GM19328 (cell line): ENCODE measurements around the gene GATB.
A peak's percentile ranks its signal among the peaks of the same experiment; 100 is the strongest.

Experiments
- ATAC-seq: cut with Tn5 transposase; IDR thresholded peaks from one replicate; pipeline ENCODE4 v1.9.1; 2021; ENCODE audit warnings: mild to moderate bottlenecking, moderate library complexity; ENCODE audit not compliant: unreplicated experiment

GATB gene

GRCh38 chr4:151760712-151761661 lies at the start of gene GATB:
Gene GATB (minus strand): TSS chr4:151761007. CDS start chr4:151760982, 25 bp downstream.
- ATAC-seq = peak; percentile 99

- ATAC-seq = no peak
Measured at GRCh38 chr4:151810476-151810875, 49.7 kb upstream of the GATB start.

DNA sequence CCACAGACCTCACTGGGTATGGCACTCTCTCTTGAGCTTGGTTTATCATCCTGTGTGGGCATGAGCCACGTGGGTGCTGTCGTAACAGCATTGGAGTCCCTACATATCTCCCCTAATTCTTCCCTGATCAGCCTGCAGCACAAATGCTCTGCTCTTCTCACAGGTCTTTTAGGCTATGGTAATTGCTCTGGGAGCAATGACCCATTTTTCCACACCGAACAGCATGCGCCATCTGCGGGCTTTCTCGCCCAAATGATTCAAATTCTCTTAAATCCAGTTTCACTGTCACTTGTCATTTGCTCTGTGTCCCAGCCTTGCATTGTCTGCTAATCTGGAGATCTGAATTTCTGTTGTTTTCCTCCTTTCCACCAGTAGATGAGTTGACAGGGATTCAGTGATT lies 48.9 kb upstream of the GATB start:
- no peak for ATAC-seq

GRCh38 chr4:151808542-151808941 lies 47.7 kb upstream of the GATB start:
- ATAC-seq = no peak

DNA sequence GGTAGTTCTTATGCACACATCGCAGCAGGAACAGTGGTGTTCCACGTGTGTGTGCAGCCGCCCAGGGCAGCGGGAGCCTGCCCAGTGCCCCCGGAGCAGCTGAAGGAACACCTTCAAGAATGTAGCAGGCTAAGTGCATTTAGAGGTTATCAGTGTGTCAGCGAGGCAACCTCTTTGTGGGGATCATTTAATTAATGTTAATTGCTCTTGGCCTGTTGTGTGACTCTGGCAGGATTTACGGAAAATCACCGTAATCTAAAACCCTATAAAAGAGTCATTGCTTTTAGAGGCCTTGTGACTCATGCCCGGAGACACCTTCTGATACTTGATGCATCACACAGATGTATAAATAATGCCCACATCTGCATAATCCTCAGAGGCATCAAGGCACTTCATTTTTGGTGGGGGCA lies 47.3 kb upstream of the GATB start:
- no peak for ATAC-seq

GRCh38 chr4:151807220-151807619 lies 46.4 kb upstream of the GATB start:
- ATAC-seq = no peak

GRCh38 chr4:151806511-151806927 lies 45.7 kb upstream of the GATB start:
- ATAC-seq = no peak

DNA sequence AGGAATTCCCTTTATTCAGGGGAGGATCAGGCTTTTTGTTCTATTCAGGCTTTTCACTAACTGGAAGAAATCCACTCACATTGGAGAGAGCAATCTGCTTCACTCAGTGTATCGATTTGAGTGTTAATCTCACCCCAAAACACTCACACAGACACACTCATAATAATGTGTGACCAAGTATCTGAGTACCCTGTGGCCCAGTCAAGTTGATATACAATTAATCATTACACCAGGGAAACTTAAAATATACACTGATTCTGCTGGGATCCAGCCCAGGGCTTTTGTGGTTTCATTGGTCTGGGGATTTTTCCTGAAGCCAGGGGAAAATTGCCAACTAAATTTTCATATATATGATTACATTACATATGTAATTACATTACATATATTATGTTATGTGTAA lies 44.0 kb upstream of the GATB start:
- ATAC-seq = no peak

GRCh38 chr4:151804086-151804630 lies 43.4 kb upstream of the GATB start:
- ATAC-seq = no peak

DNA sequence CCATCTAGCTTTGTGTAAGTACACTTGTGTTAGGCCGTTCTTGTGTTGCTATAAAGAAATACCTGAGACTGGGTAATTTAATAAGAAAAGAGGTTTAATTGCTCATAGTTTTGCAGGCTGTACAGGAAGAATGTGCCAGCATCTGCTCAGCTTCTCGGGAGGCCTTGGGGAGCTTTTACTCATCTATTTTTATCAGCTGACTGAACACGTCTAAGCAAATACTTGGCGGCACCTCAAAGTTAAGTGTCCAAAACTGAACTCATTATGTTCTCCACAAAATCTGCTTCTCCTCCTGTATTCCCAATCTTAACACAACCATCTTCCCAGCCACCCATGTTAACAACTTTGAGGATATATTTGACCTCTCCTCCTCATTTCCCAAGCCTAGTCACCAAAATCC lies 42.4 kb upstream of the GATB start:
- no peak for ATAC-seq

DNA sequence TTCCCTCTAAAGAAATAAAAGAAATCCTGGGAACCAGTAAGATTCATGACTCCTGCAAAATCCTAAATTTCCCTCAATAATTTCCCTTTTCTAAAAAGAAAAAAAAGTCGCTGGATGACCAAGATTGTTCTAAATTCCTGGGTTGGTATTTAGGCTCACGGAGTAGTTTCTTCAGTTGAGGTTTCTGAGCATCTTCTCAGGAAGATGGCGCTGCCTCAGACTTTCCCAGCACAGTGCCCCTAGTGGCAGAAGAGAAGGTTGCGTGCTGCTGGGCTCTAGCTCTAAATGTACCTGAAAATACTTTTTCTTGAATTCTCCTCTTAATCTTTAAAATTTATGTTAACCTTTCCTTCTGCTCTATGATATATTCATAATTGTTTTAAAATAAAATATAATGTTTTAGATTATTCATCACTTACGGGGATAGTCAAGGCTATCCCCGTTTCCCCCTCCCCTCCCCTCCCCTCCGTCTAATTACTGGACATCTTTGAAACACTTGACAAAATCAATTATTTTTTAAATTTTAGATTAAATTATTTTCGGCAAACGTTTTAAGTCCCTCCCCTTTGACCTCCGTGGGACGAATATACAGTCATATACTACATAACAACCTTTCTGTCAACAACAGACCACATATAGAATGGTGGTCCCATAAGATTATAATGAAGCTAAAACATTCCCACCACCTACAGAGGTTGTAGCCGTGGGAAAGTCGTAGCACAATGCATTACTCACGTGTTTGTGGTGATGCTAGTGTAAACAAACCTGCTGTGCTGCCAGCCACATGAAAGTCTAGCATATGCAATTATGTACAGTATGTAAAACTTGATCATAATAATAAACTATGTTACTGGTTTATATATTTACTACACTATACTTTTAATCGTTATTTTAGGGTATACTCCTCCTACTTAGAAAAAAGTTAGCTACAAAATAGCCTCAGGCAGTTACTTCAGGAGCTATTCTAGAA lies 41.0 kb upstream of the GATB start:
- ATAC-seq = no peak

DNA sequence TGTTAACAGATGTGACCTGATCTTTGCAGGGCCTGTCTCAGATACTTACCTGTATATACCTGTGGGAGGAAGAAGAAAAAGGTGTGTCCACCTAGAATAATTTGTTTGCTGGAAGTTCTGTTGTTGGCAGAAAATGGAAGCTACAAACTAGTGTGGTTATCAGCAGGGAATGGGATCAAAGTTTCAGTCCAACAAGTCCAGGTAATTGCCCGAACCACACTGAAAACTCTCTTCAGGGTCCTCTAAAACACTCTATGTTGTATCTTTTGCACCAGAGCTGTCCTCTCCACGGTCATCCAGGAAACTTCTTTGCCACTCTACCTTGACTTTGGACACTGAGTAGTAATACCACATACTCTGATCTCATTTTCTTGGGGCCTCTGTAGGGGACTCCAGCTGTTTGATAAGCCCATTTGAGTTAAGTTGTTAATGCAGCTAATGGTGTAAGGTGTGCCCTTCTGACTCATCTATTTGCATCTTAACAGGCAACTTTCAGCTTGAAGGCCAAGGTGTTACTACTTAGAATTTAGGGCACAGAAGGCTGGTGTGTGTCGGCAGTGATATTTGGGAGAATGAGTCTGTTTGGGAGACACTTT lies 38.7 kb upstream of the GATB start:
- no peak for ATAC-seq

DNA sequence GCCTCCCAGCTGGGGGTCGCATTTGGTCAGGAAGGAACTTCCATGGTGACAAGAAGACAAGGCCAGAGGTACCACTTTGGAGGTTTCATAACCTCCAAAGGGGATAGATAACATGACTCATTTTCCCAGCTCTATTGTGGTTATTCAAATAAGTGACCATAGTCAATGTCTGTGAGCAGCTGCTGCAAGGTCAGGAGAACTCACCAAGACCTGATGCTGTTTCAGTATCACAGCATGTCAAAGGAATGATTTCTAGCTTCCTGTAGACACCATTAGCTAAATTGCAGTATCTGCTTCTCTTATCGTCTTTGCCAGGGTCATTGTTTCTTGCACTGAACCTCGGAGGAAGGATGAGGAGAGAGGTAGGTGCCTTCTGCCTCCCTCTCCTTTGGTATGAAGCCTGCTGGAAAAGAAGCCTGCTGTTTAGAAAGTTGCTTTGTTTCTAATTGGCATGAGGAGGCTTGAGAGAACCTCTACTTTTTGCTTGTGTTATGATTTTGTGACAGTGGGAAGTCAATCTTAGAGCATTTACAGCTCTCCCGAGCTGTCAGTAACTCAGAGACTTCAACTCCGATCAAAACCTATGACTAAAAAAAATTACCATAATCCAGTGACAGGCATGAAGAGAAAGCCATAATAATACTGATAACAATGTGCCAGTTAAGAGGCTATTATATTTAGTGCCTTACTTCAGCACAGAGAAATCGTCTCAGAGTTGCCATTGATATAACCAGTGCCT lies 38.0 kb upstream of the GATB start:
- peak; percentile 63 for ATAC-seq

DNA sequence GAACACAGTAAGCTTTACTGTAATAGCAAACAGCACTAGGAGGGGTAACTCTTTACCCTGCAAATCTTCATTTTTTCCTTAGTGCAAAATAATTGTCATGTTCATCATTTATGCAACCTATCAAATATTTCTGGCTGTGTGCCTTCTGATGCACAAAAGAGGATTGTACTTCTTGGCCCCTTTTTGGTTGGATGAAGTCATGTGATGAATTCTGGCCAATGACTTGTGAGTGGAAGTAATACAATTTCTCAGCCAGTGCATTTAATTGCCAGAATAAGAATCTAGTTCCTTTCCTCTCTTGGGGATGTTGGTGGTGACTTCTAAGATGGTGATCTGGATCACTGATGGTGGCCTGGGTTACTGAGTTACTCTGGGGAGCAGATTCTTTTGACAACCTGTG lies 37.0 kb upstream of the GATB start:
- ATAC-seq = no peak

DNA sequence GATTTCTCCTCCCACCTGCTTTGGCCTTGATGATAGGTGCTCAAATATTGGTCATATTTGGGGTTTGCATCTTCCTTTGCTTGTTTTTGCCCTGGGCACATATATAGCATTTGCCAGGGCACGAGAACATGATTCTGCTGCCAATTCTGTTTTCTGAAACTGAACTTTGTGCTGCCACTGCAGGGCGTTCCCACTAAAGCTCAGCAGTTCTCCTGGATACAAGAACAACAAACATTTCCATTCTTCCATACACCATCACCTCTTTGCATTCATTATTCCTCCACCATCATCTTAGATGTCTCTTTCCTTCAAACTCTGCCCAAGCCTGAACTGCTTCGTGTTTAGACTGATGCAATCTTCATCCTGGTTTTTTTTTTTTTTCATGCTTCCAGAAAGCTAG lies 36.3 kb upstream of the GATB start:
- ATAC-seq = no peak

GRCh38 chr4:151796106-151796505 lies 35.3 kb upstream of the GATB start:
- no peak for ATAC-seq

- no peak for ATAC-seq
Measured at GRCh38 chr4:151792995-151793394, 32.2 kb upstream of the GATB start.

DNA sequence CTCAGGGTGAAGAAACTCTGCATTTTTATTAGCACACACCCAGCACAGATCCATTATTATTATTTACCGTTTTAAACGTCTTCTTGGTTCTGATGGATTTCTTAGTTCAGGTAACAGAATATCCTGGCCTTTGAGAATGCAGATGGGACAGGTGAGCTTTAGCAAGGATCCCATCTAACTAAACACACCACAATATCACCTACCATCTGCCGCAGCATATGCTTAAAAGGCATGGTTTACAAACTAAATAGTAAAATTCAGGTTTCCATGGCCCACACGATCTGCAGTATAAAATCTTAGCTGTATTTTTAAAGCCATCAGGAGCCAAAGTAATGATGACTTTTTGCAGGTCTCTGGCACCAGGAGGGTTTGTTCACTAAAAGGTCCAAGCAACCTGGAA lies 31.7 kb upstream of the GATB start:
- ATAC-seq = no peak

- ATAC-seq = no peak
Measured at GRCh38 chr4:151788021-151788420, 27.2 kb upstream of the GATB start.

- no peak for ATAC-seq
Measured at GRCh38 chr4:151786158-151786495, 25.3 kb upstream of the GATB start.
